Measurements from ENCODE around the gene MARK3.

The MARK3 gene

DNA sequence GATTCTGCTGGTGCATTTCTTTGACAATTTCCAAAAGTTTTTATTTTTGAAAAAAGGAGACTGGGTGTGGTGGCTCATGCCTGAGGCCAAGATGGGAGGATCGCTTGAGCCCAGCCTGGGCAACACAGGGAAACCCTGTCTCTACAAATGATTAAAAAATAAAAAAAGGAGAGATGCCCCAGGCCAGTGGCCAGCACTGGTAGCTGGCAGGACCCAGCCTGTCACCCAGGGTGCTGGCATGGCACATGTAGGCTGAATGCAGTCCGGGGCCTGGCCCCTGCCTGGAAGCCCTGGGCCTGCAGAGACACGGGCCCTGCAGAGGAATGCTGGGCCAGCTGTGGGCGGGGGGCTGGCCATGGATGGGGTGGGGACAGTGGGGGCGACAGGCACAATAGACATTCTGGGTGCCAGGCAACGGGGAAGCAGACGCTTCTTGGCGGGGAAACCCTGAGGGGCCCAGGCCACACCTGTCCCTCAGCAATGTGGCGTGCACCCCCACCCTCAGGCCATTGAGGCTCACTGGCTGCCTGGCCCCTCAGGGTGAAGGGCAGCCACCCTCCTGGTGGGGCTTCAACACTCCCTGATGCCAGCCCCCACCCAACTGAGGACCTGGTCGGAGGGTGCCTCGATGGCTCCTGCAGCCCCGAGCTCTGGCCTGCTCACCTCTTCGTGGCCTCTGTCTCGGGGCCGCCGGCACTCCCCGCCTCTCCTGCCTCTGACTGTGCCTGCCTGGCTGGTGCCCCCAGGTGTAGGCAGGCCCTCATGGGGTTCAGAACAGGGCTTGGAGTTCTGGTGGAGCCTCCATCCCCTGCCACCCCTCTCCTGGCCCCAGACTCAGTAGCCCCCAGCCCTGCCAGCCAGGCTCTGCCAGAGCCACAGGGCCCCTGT lies 155.8 kb downstream of the MARK3 start:
- DNase-seq = no peak

DNA sequence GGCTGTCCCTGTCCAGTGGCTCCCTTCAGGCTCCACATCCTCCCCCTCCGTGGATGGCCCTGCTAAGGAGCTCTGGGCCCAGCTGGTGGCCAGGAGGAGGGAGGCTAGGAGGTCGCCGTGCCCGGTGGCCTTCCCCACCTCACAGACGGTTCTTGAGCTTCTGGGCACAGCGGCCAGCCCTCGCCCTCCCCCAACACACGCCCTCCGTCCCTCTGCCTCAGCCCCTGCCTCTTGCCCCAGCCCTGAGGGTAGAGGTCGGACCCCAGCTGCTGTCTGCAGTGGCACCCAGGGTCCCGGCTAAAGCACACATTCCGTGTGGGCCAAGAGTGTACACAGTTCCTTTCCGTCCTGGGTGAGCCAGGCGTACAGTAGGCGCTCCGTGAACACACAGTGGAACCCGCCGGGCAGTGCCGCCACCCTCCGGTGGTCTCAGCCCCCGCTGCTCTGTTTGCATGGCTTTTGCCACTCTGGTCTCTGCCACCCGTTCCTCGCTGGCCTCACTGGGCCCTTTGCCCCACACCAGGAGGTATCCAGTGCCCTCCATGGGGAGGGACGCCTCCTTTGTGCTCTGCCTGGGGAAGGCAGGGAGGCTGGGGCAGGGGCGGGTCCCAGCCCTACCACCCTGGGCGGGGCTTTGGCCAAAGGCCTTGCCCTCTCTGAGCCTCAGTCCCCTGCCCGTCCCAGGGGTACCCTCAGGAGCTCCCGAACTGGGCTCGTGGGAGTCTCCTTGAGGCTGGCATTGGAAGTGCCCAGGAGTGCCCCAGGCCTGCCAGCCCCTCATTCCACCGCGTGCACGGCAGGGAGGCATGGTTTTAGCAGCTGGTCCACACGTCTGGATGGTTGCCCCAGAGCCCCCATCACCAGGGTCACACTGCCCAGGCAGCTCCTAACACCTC lies 156.7 kb downstream of the MARK3 start:
- no peak for DNase-seq

DNA sequence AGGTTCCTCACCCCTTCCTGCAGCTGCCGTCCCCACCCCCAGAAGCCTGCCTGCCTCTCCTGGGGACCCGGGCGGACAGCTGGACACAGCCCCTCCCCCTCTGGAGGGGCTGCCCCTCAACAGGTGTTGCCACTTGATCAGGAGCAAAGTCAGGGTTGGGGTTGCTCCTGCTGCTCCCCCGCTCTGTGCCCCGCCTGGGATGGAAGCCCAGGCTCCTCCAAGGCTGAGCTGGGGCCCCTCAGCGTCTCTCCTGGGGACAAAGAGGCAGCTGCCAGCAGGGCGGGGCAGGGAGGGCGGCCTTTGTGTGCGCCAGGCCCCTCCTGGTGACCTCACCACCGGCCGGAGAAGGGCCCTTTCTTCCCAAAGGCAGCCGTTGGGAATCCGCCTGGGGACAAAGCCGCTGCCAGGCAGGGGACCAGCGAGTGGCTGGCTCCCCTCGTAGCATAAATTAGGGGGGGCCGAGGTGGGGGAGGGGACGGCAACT lies 157.4 kb downstream of the MARK3 start:
- no peak for DNase-seq

DNA sequence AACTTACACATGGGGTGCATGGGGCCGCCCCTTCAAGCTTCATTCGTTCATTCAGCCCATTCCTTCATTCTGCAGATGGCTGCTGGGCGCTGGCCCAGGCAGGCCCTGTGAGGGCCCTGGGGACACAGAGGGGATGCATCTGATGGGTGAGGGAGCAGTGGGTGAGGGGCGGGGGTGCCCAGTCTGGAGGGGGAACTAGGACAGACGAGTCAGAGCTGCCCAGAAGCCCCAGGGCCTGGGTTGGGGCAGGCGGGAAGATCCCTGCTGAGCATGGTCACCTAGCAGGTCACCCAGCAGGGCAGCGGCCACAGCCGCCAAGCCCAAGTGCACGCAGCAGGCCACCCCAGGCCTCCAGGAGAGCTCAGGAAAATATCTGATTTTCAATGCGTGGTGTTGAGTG lies 157.9 kb downstream of the MARK3 start:
- DNase-seq = no peak

DNA sequence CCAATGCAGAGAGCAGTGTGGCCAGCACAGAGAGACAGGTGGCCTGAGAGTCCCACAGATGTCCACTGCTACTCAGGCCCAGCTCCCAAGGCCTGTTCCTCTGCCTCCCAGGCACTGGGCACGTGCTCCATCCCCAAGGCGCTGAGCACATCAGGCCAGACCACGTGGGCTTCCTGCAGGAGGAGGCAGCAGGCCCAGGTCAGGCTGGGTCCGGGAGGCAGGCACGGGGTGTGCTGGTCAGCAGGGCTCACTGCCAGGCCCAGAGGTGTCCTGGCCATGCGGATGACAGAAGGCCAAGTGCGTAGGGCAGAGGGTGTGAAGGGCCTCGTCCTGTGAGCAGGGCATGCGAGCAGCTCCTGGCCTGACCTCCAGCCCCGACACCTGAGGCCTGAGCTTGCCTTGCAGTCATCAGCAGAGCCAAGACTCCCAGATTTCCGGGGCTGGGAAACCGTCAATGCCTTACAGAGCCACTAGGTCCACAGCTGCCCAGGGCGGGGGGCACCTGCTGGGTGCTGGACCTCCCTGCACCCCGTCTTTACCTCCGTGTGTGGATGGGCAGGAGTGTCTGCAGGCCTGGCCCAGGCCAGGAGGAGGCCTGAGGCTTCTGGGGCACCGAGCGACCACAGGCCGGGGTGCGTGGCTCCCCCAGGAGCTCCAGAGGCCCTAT lies 158.6 kb downstream of the MARK3 start:
- no peak for DNase-seq

DNA sequence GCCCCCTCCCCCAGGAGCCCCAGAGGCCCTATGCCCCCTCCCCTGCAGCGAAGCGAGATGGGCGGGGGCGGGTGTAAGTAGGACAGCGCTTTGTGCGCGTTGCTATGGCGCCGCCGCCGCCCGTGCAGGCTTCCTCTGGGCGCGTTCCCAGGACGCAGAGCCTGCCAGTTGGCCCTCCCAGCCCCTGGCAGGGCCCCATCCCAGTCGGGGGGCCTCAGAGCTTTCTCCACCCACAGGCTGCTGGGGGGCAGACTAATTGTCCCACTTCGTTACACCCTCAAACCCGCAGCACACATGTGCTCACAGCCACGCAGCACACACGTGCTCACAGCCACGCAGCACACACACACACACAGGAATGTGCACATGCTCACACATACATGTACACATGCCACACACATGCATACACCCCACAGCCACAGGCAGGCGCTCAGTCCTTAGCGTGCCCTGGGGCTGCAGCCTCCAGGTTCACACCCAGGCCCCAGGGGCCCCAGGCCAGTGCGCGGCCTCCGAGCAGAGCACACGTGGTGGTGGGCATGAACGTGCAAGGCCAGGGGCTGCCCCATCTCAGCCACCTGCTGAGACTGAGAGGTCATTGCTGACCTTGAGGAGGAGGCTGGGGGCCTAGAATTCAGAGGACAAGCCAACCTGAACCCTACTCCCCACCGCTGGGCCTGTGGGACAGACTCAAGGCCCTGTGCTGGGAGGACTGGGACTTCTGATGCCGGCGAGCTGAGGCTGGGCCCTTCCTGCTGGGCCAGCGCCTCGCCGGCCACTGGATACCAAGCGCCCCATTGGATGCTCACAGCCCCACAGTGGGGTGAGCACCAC lies 159.4 kb downstream of the MARK3 start:
- DNase-seq = no peak

DNA sequence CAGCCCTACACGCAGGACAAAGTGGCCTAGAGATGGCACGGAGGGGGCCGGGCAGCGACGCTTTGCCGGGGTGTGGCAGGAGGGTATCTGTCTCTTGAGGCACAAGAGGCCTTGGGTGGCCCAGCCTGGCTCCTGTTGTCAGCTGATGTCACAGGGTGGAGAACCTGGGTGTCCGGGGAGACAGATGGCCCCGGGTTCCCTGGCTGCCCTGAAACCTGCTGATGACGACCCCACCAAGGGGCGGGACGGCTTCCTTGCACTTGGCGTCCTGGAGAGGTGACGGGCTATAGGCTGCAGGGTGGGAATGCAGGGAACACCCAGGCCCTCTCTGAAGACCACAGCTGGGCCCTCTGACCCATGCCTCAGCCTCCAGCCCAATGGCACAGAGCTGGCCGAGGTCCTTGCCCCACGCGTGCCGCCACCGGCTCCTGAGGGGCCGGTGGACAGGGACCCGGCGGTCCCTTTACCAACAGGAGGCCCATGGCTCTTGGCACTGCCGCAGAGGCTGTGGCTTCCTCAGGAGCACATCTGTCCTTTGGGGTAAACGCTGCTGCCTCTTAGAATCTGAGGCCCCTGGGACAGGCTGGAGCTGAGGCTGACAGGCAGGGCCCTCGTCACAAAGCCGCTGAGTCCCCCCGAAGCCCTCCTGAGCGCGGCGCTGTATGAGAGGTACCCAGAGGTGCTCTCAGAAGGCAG lies 160.2 kb downstream of the MARK3 start:
- DNase-seq = no peak

DNA sequence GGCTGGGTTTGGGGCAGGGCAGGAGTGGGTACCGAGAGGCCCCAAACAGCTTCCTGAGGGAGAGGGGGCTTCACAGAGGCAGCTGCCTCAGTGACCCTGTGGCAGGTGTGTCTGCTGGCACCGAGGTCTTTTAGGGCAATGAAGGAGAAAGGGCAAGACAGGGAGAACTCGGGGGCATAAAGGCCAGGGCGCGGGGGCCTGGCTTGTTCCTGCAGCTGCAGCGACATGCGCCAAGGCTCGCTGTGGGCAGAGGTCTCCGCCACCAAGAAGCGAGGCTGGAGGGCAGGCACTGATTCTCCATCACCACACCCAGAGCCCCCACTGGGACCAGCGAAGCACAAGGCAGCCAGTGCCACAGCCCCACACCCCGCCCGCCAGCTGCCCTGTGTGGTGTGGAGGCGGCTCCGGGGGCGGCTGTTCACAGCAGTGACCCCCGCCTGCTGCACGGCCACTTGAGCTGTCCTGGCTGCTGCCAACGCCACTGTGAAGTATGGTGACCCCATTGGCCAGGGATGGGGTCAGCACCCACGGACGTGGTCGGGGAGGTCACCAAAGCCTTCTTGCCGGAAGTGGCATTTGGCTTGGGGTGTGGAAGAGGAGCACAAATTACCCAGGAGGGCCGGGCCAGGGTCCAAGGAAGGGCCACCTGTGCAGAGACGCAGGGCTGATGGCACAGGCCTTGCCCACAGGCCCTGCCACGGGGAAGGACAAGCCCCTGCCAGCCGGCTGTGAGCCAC lies 160.9 kb downstream of the MARK3 start:
- DNase-seq = no peak

DNA sequence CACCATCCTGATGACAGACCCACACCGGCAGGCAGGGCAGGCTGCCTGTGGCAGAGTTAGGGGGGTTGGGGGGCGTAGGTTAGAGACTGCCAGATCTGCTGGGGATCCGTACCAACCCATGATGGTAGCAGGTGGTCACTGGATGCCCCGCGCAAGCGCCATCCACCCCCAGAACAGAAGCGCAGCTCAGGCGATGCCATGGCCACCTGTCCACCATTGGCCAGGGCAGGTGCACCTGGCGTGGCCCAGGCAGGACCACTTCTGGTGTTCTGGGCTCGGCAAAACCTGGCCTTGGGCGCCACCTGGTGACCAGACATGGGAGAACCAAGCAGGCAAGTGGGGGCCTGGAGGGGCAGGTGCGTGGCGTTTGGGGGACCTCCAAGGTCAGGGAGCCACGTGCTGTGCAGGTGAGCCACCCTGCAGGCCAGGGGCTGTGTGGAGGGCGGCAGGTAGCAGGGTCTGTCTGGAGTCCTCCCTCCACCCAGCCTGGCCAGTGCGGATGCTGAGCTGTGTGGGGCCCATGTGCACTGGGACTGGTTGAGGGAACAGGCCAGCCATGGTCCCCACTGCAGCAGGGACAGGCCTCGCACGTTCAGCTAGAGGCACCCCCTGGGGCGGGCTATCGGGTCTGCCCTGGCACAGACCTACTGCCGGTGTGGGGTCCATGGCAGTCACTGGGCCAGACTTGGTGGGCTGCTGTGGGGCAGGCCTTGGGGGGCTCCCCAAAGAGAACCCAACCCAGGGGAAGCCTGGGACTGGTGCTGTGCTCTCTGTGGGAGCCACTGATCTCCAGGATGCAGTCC lies 161.6 kb downstream of the MARK3 start:
- peak; percentile 28 for DNase-seq

DNA sequence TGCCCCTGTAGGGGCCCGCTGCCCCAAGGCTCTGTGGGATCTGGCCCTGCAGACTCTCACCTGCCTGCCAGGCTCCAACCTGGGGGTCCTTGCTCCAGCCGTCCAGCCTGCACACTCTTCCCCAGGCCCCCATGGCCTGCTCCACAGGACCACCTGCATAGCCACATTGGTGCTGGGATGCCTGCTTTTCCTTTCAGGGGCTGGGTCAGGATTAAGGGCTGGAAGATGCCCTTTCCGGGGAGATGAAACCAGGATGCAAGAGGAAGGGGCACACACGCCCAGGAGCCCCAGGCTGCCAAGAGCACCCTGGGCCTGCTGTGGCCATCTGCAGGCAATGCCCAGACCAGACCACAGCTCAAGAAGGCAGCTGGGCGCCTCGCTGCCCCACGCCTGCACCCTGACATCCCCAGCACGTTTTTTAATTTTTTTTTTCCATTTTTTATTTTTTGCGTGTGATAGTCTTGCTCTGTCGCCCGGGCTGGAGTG lies 162.3 kb downstream of the MARK3 start:
- no peak for DNase-seq

DNA sequence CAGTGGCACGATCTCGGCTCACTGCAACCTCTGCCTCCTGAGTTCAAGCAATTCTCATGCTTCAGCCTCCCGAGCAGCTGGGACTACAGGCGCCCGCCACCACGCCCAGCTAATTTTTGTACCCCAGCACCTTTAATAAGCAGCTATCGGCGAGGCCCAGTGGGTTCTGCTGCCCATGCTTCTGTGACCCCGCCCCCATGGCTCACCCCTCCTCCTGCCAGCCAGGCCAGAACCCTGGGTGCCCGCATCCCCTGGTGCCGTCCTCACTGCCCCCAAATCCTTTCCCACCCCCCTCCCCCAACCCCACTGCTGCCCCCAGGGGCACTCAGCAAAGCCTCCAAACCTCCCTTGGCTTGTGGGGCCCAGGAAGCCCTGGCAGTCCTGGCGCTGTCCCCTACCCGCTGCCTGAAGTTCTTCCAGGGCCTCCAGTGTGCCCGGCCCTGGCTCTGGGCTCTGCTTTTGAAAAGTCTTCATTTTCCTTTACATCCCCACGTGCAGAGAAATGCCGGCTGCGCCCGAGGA lies 162.8 kb downstream of the MARK3 start:
- DNase-seq = no peak

DNA sequence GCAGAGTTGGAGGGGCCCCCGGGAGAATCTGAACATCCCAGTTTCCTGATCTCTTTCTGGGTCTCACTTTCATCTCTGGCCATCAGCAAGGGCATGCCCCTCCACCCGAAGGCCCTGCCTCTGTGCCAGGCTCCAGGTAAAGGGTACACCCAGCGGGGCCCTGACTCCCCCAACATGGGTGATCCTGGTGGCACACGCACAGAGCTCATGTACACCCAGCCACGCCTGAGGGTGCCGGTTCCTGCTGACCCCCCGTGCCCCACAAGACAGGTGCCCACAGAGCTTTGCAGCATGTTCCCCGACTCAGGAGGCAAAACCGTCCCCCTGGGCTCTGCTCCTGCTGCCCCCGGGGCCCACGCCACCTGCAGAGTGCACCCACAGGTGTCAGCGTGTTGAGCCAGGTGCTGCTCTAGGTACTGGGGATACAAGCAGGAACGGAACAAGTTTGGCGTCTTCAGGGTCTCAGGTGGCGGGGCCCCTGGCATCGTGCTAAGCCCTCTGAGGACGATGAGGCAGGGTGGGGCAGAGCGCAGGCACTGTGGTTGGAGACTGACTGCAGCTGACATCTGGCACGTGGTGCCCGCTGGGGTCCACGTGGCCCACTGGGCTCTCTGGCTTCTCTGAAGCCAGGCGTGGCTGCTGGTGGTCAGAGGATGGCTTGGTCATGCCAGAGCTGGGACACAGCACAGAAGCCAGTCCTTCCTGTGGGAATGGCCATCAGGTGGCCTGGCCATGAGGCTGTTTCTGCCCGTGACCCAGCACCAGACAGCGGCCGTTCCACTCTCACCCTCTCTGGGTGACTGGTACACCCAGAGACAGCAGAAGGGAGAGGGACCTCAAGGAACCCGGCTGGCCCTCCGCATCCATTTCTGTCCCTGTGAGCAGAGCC lies 163.5 kb downstream of the MARK3 start:
- DNase-seq = no peak

DNA sequence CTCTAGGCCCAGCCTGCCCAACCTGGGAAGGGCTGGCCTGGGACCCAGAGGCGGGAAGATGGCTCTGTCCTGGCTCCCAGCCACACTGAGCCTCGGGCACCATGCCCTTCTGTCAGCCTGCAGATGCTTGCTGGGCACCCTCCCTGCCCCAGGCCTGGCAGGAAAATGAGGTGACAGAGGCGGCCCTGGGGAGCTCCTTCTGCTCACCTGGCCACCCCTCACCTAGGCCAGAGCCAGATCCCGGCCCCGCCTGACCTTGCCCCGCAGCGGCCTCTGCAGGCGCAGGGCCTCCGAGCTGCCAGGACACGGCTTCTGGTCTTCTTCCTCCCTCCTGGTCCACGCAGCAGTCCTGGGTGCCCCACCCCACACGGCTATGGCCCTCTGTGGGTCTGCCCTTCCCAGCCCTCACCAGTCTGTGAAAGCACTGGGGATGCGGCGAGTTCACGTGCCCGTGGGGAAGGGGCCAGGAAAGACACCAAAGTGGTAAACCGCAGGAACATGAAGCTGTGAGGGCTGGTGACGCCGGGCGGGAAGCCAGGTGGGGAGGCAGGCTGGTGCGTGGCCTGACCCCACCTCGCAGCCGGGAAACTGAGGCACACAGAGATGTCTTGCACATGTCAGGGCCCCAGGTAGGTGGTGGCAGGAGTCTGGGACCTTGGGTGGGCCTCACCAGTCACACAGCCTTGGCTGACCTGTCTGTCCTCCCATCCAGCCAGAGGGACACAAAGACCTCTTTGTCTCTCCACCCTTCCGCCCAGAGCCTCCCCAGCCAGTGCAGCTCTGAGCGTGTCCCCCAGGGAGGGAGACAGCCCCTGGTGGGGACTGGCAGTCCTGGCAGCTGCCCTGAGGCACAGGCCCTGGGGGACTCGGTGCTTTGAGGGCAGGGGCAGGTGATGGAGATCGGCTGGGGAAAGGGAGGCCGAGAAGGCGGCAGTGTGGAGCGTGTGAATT lies 164.4 kb downstream of the MARK3 start:
- DNase-seq = no peak

DNA sequence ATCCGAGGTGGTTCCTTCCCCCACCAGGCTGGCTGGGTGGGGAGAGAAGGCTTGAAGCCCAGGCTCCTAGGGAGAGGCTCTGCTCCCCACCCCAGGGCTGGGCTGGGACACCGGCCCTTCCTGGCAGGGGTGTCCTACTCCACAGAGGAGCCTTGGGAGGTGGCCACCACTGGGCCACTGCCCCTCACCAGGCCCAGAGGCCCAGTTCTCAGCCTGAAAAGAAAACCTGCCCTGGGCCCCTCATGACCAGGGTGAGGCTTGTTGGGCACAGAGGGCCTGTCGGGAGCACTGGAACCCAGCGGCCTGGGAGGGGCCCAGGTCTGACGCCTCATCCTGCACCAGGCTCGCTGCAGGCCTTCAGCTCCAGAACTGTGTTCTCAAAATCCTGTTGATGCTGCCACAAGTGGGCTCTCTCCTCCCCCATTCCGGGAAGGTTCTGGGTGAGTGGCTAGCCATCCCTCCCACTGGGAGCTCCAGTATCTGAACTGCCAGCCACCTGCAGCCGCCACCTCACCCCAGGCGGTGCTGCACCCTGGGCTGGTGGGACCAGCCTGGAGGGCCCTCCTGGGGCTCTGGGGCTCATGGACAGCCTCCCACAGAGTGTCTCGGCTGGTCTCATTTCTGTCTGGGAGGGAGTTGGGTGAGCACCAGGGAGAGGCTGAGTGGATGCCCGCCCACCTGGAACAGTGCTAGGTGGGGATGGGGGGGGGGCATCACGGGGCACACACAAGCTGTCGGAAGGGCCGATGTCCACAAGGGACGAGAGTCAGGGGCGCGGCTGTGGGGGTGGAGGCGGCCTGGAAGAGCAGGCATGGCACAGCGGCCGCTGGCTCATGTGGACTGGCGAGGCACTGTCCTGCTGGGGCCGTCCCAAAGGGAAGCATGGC lies 165.5 kb downstream of the MARK3 start:
- DNase-seq = no peak

DNA sequence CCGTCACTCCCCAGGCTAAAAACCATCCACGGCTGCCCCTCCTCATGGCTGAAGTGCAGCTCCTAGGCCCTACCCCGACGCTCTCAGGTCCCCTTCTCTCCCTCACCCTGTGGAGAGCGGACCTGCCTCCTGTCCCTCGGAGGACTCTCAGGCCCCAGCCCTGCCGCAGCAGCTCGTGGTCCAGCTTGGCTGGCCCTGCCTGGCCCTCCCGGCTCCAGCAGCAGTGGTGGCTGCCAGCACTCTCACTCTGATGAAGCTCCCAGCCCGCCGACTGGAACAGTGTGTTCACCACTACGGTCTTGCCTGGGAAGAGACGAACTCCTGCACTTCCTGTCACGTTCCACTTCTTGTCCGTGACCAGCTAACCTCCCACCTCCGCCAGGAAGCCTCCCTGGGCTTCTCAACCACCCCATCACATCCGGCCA lies 166.1 kb downstream of the MARK3 start:
- DNase-seq = no peak
